IPS-18a (cell line): Measurements from ENCODE around the gene SRSF6.
A peak's percentile ranks its signal among the peaks of the same experiment; 100 is the strongest.
"Not testable (repeated sequence)": the region's sequence is repeated elsewhere in the genome, so short reads cannot be mapped to it uniquely, and the experiment has no call there.

ENCODE experiments used
- H3K27ac ChIP-seq: one replicate; pipeline ENCODE4 v1.5.1; 2013; ENCODE audit warnings: low read length
- H3K27me3 ChIP-seq: one replicate; pipeline ENCODE4 v1.6.1; 2013; ENCODE audit warnings: mild to moderate bottlenecking, low read length; ENCODE audit not compliant: control insufficient read depth, insufficient read depth
- H3K36me3 ChIP-seq: one replicate; pipeline ENCODE4 v1.6.1; 2013; ENCODE audit warnings: low read depth, low read length; ENCODE audit not compliant: control insufficient read depth
- H3K4me1 ChIP-seq: one replicate; pipeline ENCODE4 v1.6.1; 2013; ENCODE audit warnings: low read depth, low read length; ENCODE audit not compliant: control insufficient read depth
- H3K4me3 ChIP-seq: one replicate; pipeline ENCODE4 v1.5.1; 2013; ENCODE audit warnings: low read length
- H3K9ac ChIP-seq: one replicate; pipeline ENCODE4 v1.6.1; 2013; ENCODE audit warnings: mild to moderate bottlenecking, low read length, moderate library complexity
- H3K9me3 ChIP-seq: one replicate; pipeline ENCODE4 v1.6.1; 2013; ENCODE audit warnings: low read depth, low read length; ENCODE audit not compliant: control insufficient read depth

The SRSF6 gene

GRCh38 chr20:43452404-43453126, 5.1 kb upstream of the SRSF6 start:
- H3K27me3 ChIP-seq, result no peaks in the 10 kb centered on the region
- no peak overlapping the region for H3K4me3 ChIP-seq
- no peak overlapping the region for H3K27ac ChIP-seq
- H3K4me1 ChIP-seq, result no peaks in the 10 kb centered on the region
- no peaks in the 10 kb centered on the region for H3K9me3 ChIP-seq
- H3K36me3 ChIP-seq, result no peaks in the 10 kb centered on the region
- H3K9ac ChIP-seq, result no peak overlapping the region

- H3K27ac ChIP-seq, H3K4me1 ChIP-seq, H3K9me3 ChIP-seq, H3K9ac ChIP-seq, H3K27me3 ChIP-seq: not testable (repeated sequence)
- H3K36me3 ChIP-seq, result peaks cover 24% of the 10 kb centered on the region
- H3K4me3 ChIP-seq, result peak overlapping the region; percentile 77
Measured at GRCh38 chr20:43456252-43456651, 1.4 kb upstream of the SRSF6 start.

DNA sequence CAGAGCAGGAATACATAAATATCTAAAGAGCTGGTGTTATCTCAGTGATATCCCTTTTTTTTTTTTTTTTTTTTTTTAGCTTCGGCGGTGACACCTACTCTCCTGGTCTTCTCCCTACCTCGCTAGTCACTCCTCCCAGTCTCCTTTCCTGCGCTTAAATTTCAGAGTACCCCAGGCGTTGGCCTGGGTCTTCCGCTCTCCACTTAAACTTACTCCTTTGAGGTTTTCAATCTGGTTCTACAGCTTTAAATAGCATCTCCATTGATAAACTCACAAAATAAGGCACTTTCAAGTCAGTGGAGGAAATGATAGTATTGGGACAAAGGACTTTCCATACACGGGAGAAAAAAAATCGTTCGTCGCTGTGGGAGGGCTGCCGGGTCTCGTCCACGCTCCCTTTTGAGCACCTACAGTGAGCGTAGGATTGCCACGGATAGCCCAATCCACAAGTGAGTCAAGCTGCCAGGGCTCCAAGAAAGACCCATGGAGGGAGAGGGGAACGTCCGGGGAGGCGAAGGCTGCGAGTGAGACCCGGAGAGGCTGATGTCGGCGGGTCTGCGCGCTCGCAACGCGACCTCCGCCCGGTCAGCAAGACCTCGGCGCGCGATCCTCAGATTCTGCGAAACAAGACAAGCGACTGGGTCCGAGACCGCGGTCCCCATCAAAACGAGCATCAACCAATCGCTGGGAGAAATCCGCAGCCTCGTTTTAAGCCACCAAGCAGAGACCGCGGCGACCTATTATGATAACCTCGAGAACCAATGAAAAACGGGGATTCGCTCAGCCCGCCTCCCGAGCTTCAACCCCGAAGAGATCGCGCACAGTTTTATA, 672 bp upstream of the SRSF6 start:
- no peaks in the 10 kb centered on the region for H3K4me1 ChIP-seq
- H3K4me3 ChIP-seq, result peak overlapping the region; percentile 77
- peaks cover 32% of the 10 kb centered on the region for H3K36me3 ChIP-seq
- H3K27ac ChIP-seq, result peak overlapping the region; percentile 99
- peak overlapping the region; percentile 100 for H3K9ac ChIP-seq
- no peaks in the 10 kb centered on the region for H3K27me3 ChIP-seq
- no peaks in the 10 kb centered on the region for H3K9me3 ChIP-seq

DNA sequence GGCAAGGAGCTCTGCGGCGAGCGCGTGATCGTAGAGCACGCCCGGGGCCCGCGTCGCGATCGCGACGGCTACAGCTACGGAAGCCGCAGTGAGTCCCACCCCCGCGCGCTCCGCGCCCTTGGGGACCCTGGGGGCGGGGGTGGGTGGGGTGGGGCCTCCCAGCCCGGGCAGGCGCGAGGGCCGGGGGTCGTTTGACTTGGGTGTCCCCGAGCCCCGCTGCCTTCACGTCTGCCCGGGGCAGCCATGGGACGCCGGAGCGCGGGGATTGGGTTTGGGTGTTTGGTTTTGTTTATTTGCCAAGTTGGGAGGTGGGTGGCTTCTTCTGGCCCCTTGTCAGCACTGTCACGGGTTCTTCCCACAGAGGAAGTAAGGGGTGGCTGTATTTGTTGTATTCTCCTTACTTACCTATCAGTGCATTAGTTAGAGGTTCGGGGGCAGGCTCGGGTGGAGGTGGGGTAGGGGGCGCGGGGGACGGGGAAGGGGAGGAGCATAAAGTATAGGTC, 777 bp downstream of the SRSF6 start:
- H3K36me3 ChIP-seq, result peaks cover 46% of the 10 kb centered on the region

GRCh38 chr20:43459022-43459942, 1.6 kb downstream of the SRSF6 start:
- Histone ChIP-seq H3K36me3 (peaks cover 54% of the 10 kb centered on the region), H3K4me3 (peak overlapping the region; percentile 77)

More for the DNA sequence above, 777 bp downstream of the SRSF6 start:
- Histone ChIP-seq H3K27ac (peak overlapping the region; percentile 99), H3K27me3 (no peaks in the 10 kb centered on the region), H3K4me1 (no peaks in the 10 kb centered on the region), H3K9ac (peak overlapping the region; percentile 100), H3K4me3 (peak overlapping the region; percentile 77), H3K9me3 (no peaks in the 10 kb centered on the region)

DNA sequence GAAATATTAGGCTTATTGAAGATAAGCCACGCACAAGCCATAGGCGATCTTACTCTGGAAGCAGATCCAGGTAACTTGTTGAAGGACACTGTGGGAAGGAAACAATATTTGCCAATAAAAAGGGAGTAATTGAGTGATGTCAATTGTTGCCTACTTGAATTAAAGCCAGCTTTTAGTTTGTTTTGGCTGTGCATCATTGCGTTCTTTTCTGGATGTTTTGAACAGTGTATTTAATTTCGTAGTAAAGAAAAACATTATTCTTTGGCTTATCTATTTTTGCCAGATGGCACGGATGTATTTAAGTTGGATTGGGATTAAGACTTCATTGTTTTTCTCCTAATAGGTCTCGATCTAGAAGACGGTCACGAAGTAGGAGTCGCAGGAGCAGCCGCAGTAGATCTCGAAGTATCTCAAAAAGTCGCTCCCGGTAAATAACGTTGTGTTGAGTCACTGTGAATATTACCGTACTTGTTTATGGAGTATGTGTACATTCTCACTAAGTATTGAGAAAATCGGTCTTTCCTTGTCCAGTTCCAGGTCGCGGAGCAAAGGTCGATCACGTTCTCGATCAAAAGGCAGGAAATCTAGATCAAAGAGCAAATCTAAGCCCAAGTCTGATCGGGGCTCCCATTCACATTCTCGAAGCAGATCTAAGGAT, 2.6 kb downstream of the SRSF6 start:
- Histone ChIP-seq H3K36me3 (peaks cover 64% of the 10 kb centered on the region), H3K4me1 (no peaks in the 10 kb centered on the region), H3K27me3 (no peaks in the 10 kb centered on the region), H3K9ac (no peak overlapping the region), H3K9me3 (no peaks in the 10 kb centered on the region), H3K27ac (no peak overlapping the region), H3K4me3 (no peak overlapping the region)

More at GRCh38 chr20:43459022-43459942, 1.6 kb downstream of the SRSF6 start:
- no peaks in the 10 kb centered on the region for H3K9me3 ChIP-seq
- no peaks in the 10 kb centered on the region for H3K27me3 ChIP-seq
- H3K27ac ChIP-seq, result no peak overlapping the region
- H3K4me1 ChIP-seq, result no peaks in the 10 kb centered on the region
- peak overlapping the region; percentile 100 for H3K9ac ChIP-seq

- Histone ChIP-seq H3K4me1 (no peaks in the 10 kb centered on the region), H3K9me3 (no peaks in the 10 kb centered on the region), H3K4me3 (no peak overlapping the region), H3K36me3 (peaks cover 67% of the 10 kb centered on the region), H3K27ac (no peak overlapping the region), H3K27me3 (no peaks in the 10 kb centered on the region), H3K9ac (no peak overlapping the region)
Measured at GRCh38 chr20:43460830-43461200, 3.1 kb downstream of the SRSF6 start.

GRCh38 chr20:43461894-43462659, 4.4 kb downstream of the SRSF6 start:
- Histone ChIP-seq H3K9me3 (no peaks in the 10 kb centered on the region), H3K4me1 (no peaks in the 10 kb centered on the region), H3K9ac (no peak overlapping the region), H3K36me3 (peaks cover 70% of the 10 kb centered on the region), H3K4me3 (no peak overlapping the region), H3K27ac (no peak overlapping the region), H3K27me3 (no peaks in the 10 kb centered on the region)

DNA sequence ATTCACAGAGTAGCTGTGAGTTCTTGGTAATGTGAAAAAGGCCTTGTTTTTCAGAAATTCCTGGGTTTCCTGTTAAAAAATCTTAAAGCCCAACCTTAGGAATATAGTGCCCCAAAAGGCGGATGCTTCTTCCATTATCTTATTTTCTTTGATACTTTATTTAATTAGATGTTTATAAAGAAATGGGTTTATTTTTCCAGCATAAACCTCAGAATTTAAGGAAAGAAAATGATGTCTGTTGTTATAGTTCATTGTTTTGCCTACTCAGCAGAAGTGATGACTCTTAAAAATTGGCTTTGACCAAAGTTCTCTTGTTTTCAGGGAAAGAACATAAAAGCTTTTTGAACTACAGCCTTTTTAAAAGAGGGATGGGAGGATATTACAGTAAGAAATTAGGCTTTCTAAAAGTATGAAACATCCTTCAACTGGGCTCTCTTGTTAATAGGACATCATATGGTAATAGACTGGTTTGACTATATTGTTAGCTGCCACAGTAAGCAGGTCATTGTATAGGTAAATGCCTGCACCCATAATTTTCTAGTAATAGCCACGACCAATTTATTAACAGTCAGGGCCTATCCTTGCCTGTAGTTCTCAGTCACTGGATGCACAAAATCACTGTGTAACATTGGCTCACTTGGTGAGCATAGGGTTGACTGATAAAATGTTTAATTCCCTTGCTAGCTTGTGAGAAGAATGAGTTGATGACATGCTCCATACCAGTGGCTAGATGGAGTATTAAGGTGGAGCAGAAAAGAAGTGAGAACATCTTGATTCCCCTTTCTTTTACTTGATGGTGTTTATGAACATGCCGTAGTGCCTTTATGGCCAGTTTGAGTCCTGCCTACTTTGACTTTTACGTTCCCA, 5.2 kb downstream of the SRSF6 start:
- Histone ChIP-seq H3K36me3 (peaks cover 70% of the 10 kb centered on the region), H3K4me1 (no peaks in the 10 kb centered on the region), H3K4me3 (no peak overlapping the region), H3K27me3 (no peaks in the 10 kb centered on the region), H3K9me3 (no peaks in the 10 kb centered on the region), H3K9ac (no peak overlapping the region), H3K27ac (no peak overlapping the region)
